ENCODE data around the gene WBP2NL. TPM values are rescaled to one million over a fixed set of nuclear protein-coding genes. Genes with fewer than 3 reads are reported as not detected.
A peak's percentile ranks its signal among the peaks of the same experiment; 100 is the strongest.

WBP2NL gene
- total and polyA plus RNA-seq, 2 of the 8 experiments (the other 6 are each of a cell fraction or from before 2014, with no cell fraction given), result not detected

DNA sequence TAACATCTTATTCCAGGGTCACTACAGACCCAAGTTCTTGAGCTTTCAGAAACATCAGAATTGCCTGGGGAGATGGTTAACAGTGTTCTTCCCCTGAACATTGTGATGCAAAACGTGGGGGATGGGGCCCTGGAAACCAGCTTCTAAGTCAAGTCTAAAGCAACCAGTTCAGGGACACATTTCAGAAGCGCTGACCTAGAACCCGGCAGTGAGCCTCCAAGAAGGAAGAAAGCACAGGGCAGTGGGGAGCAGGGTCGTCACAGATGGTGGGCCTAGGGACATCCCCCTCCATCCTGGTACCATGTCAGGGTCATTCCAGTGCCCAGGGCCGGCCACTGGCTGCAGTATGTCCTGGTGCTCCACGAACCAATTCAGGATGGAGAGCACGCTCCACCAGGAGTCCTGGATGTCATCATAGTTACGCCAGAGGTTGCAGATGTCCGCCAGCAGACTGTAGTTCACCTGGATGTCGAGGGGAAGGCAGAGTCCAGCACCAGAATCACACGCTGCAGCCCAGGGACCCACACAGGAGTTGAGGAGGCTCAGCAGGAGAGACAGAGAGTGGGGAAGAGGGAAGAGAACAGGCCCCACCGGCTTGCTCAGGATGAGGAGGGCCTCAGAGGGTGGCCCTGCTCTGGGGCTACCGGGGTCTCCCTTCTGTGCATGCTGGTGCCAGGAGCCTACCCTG is 67.0 kb downstream of the WBP2NL start:
- no peak overlapping the region for H4K8ac ChIP-seq (ENCODE audit: extremely low read depth, insufficient read depth, low read length)
- peak overlapping the region; percentile 90 for H3K18ac ChIP-seq (ENCODE audit: extremely low read depth, low read length)
- no peak overlapping the region for H3K14ac ChIP-seq (ENCODE audit: insufficient read length)
- no peaks in the 10 kb centered on the region for H3K79me2 ChIP-seq (ENCODE audit: control insufficient read depth in 1 of 2, insufficient read depth in 2 of 2, low read length in 2 of 2)
- WGBS, 2 experiments (ENCODE audit: extremely low coverage in 1 of 2, insufficient coverage in 1 of 2, insufficient read length in 1 of 2, insufficient replicate concordance in 2 of 2, low coverage in 1 of 2, low lambda C conversion rate in 2 of 2, missing lambda C conversion rate in 1 of 2), result 87% methylated on average over 13 of the region's 13 CpGs; no CpG with 5 or more reads in 1 of the 2 experiments
- H3K4me3 ChIP-seq (ENCODE audit: extremely low read depth in 1 of 4, insufficient read depth in 2 of 4, low read depth in 3 of 4, low read length in 4 of 4), result peak overlapping the region in 1 of 4 experiments; percentile 22; a peak in 2 of 8 replicates
- peak overlapping the region; percentile 49 to 63 for H3K4me2 ChIP-seq (ENCODE audit: insufficient read depth in 1 of 2, low read depth in 2 of 2, low read length in 2 of 2)
- peak overlapping the region; percentile 45 for H2BK120ac ChIP-seq (replicated peaks; ENCODE audit: low read depth, low read length)
- H3K23me2 ChIP-seq (ENCODE audit: low read depth, low read length), result peaks cover 8% of the 10 kb centered on the region; the same call in 1 of the 2 replicates
- peak overlapping the region; percentile 99 for H2BK5ac ChIP-seq (ENCODE audit: low read depth, low read length)
- FAIRE-seq (peak; percentile 7), DNase-seq (ENCODE audit: low read depth in 1 of 2, low spot score in 2 of 2) (peak in 1 of 2 experiments; percentile 58)
- peak overlapping the region; percentile 23; the same call in 1 of the 2 replicates for H3K27ac ChIP-seq (ENCODE audit: low read depth, low read length)
- H3K4me1 ChIP-seq (replicated peaks in 1 of 4; ENCODE audit: control insufficient read depth in 3 of 4, insufficient read depth in 4 of 4, low read length in 3 of 4), result peaks cover 0 to 21% (median 11%) of the 10 kb centered on the region in 4 experiments; a peak in 5 of 7 replicates
- H2BK20ac ChIP-seq (ENCODE audit: low read length), result peak overlapping the region; percentile 92
- H3K9me3 ChIP-seq (ENCODE audit: insufficient read depth in 2 of 2, low read depth in 1 of 2, low read length in 1 of 2), result no peaks in the 10 kb centered on the region
- POLR2A ChIA-PET (ENCODE audit: partially characterized antibody), result interaction anchor here (0.6 to 1.7 kb wide), 7 partner anchors 10 to 265 kb away, joined by 3 to 17 read pairs (median 4); partner anchors contain the start of genes CCDC134 and NDUFA6
- H2AFZ ChIP-seq (ENCODE audit: low read length), result no peak overlapping the region
- H3K36me3 ChIP-seq (ENCODE audit: control insufficient read depth in 2 of 4, insufficient read depth in 4 of 4, low read length in 3 of 4), result no peaks in the 10 kb centered on the region; a peak in 3 of 8 replicates
- H3K27me3 ChIP-seq (replicated peaks in 1 of 4; ENCODE audit: control insufficient read depth in 3 of 4, extremely low read depth in 1 of 4, insufficient read depth in 3 of 4, low read length in 3 of 4), result no peaks in the 10 kb centered on the region; a peak in 1 of 7 replicates
- no peak overlapping the region for H3K9ac ChIP-seq (replicated peaks in 1 of 4; ENCODE audit: extremely low read depth in 1 of 4, low read depth in 3 of 4, low read length in 3 of 4)
- CTCF ChIA-PET (ENCODE audit: partially characterized antibody), result interaction anchor here (0.6 to 1.9 kb wide), 7 partner anchors 19 to 100 kb away, joined by 3 to 5 read pairs (median 3); partner anchors contain the start of gene NDUFA6
- peak overlapping the region; percentile 76 for H4K91ac ChIP-seq (replicated peaks; ENCODE audit: insufficient read length, low read length)
- H4K20me1 ChIP-seq (replicated peaks in 1 of 2; ENCODE audit: control insufficient read depth in 1 of 2, insufficient read depth in 2 of 2, low read length in 2 of 2), result peaks cover 0 to 3% of the 10 kb centered on the region in 2 experiments
- H2AK5ac ChIP-seq (ENCODE audit: low read depth, low read length), result no peak overlapping the region
- H2BK15ac ChIP-seq (ENCODE audit: low read length), result no peak overlapping the region
- H3K23ac ChIP-seq (ENCODE audit: insufficient read length), result no peak overlapping the region
- peak overlapping the region; percentile 34 for H3K4ac ChIP-seq (replicated peaks; ENCODE audit: insufficient read length, low read depth, low read length)
- peak overlapping the region; percentile 97 for H2BK12ac ChIP-seq (ENCODE audit: low read depth, low read length)
- no peaks in the 10 kb centered on the region for H3K79me1 ChIP-seq (ENCODE audit: low read depth, low read length)
- no peak overlapping the region for H4K5ac ChIP-seq (ENCODE audit: insufficient read length, low read depth, low read length)
- no peak overlapping the region for H3K56ac ChIP-seq (replicated peaks; ENCODE audit: insufficient read length, low read depth, low read length)
- TF ChIP-seq NRF1 (IDR thresholded peaks at IDR 0.05; ENCODE audit: low read depth, low read length), result no peak
- no peak for TF ChIP-seq CTBP2 (IDR thresholded peaks at IDR 0.05; ENCODE audit: borderline replicate concordance, insufficient read depth, insufficient read length, low read length)
- no peak for TF ChIP-seq JUND (IDR thresholded peaks at IDR 0.05; ENCODE audit: low read length)
- no peak for TF ChIP-seq SUZ12 (IDR thresholded peaks at IDR 0.05; ENCODE audit: low read length)
- TF ChIP-seq RAD21 (IDR thresholded peaks at IDR 0.05 in 1 of 2, conservative IDR thresholded peaks at IDR 0.05 in 1 of 2; ENCODE audit: low read depth in 2 of 2, low read length in 2 of 2), result no peak
- TF ChIP-seq EZH2 (IDR thresholded peaks at IDR 0.05; ENCODE audit: low read depth, low read length, severe bottlenecking), result no peak
- no peak for TF ChIP-seq BCL11A (IDR thresholded peaks at IDR 0.05; ENCODE audit: low read depth in 2 of 2, low read length in 2 of 2)
- TF ChIP-seq, protein P1, sequence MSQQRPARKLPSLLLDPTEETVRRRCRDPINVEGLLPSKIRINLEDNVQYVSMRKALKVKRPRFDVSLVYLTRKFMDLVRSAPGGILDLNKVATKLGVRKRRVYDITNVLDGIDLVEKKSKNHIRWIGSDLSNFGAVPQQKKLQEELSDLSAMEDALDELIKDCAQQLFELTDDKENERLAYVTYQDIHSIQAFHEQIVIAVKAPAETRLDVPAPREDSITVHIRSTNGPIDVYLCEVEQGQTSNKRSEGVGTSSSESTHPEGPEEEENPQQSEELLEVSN (IDR thresholded peaks at IDR 0.05), result no peak
- TF ChIP-seq KDM4A (IDR thresholded peaks at IDR 0.05; ENCODE audit: low read depth, low read length, severe bottlenecking), result no peak
- no peak for TF ChIP-seq JUN (IDR thresholded peaks at IDR 0.05; ENCODE audit: low read depth, low read length)

All from H1 (cell line).